ACC112 (cell line): ENCODE data around the gene DDX1.
"Not testable (repeated sequence)": the region's sequence is repeated elsewhere in the genome, so short reads cannot be mapped to it uniquely, and the experiment has no call there.

Source experiments
- H2AFZ ChIP-seq: fragments of 200-600 bp; sonication (generic); one replicate; pipeline ENCODE4 v1.6.0; 2017; ENCODE audit warnings: antibody characterized with exemption, low read length; ENCODE audit not compliant: unreplicated experiment
- H3K27ac ChIP-seq: fragments of 200-600 bp; sonication (generic); 2 replicates; pipeline ENCODE4 v1.5.1; 2014; ENCODE audit warnings: low read depth, mild to moderate bottlenecking, antibody characterized with exemption, low read length, moderate library complexity
- H3K27me3 ChIP-seq: fragments of 200-600 bp; sonication (generic); 2 replicates; pipeline ENCODE4 v1.6.1; 2014; ENCODE audit warnings: mild to moderate bottlenecking, antibody characterized with exemption, low read length, moderate library complexity, mixed read lengths; ENCODE audit not compliant: insufficient read depth
- H3K36me3 ChIP-seq: fragments of 200-600 bp; sonication (generic); 2 replicates; pipeline ENCODE4 v1.6.1; 2016; ENCODE audit warnings: mild to moderate bottlenecking, antibody characterized with exemption, low read length, moderate library complexity, mixed read lengths; ENCODE audit not compliant: insufficient read depth
- H3K4me1 ChIP-seq: fragments of 200-600 bp; sonication (generic); one replicate; pipeline ENCODE4 v1.6.1; 2016; ENCODE audit warnings: low read length, mixed read lengths; ENCODE audit not compliant: insufficient read depth, unreplicated experiment, control insufficient read depth
- H3K4me3 ChIP-seq: fragments of 200-600 bp; sonication (generic); 2 replicates; pipeline ENCODE4 v1.5.1; 2014; ENCODE audit warnings: mild to moderate bottlenecking, low read depth, low read length
- H3K79me2 ChIP-seq: fragments of 200-600 bp; sonication (generic); one replicate; pipeline ENCODE4 v1.6.0; 2016; ENCODE audit warnings: low read length; ENCODE audit not compliant: control insufficient read depth, unreplicated experiment, insufficient read depth

DDX1 gene

DNA sequence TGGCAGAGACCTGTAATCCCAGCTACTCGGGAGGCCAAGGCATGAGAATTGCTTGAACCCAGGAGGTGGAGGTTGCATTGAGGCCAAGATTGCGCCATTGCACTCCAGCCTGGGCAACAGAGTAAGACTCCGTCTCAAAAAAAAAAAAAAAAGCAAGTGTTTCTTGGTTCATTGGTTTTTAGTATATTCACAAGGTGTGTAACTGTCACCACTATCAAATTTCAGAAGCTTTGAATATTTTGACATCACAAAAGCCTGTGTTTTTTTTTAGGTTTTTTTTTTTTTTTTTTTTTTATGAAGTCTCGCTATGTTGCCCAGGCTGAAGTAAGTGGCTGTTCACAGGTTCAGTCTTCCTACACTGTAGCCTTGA is 16.7 kb downstream of the DDX1 start:
- Histone ChIP-seq H3K4me1 (no peaks in the 10 kb centered on the region), H3K27ac (no peak overlapping the region), H3K79me2 (peaks cover 10% of the 10 kb centered on the region), H3K36me3 (peaks cover 63% of the 10 kb centered on the region), H3K27me3 (no peaks in the 10 kb centered on the region), H2AFZ (no peak overlapping the region), H3K4me3 (no peak overlapping the region)

DNA sequence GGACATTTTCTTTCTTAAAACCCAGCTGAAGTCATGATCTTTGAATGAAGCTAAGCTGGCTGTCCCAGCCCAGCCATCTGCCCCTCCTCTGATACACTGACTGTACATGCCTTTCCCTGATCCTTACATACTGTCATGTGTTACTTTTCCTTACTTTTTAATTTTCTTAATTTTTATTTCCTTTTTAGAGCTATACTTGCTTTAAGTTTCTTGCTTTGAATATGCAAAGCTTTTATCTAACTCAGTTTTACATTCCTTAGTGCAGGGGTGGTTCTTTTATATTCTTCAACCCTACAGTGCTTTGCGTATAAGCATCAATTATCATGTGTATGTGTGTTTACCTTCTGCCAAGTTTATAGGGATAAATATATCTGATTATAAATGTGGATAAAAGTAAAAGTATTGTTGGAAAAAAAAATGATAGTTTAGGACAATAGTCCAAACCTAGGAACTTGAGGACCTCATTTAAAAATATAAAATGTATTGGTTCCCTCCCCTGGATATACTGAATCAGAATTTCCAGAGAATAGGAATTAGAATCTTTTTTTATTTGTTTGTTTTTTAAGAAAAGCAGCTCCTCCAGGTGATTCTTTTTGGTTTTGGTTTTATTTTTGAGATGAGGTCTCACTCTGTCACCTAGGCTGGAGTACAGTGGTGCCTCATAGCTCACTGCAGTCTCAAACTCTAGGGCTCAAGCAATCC is 17.8 kb downstream of the DDX1 start:
- Histone ChIP-seq H2AFZ (no peak overlapping the region), H3K27me3 (no peaks in the 10 kb centered on the region), H3K4me1 (peaks cover 5% of the 10 kb centered on the region), H3K4me3 (no peak overlapping the region), H3K36me3 (peaks cover 58% of the 10 kb centered on the region), H3K27ac (no peak overlapping the region), H3K79me2 (peaks cover 10% of the 10 kb centered on the region)

- Histone ChIP-seq H2AFZ (no peak overlapping the region), H3K27me3 (no peaks in the 10 kb centered on the region), H3K4me1 (peaks cover 11% of the 10 kb centered on the region), H3K4me3 (no peak overlapping the region), H3K36me3 (peaks cover 48% of the 10 kb centered on the region), H3K27ac (no peak overlapping the region), H3K79me2 (peaks cover 10% of the 10 kb centered on the region)
Observed at GRCh38 chr2:15610430-15610952, 18.8 kb downstream of the DDX1 start.

GRCh38 chr2:15612101-15612500 is 20.4 kb downstream of the DDX1 start:
- Histone ChIP-seq H3K36me3 (peaks cover 40% of the 10 kb centered on the region), H3K4me1 (peaks cover 11% of the 10 kb centered on the region), H3K79me2 (peaks cover 10% of the 10 kb centered on the region)
- H3K27ac ChIP-seq, H2AFZ ChIP-seq, H3K4me3 ChIP-seq, H3K27me3 ChIP-seq: not testable (repeated sequence)

GRCh38 chr2:15613736-15614429 is 22.2 kb downstream of the DDX1 start:
- H3K4me3 ChIP-seq = no peak overlapping the region
- H2AFZ ChIP-seq = no peak overlapping the region
- peaks cover 10% of the 10 kb centered on the region for H3K79me2 ChIP-seq
- H3K4me1 ChIP-seq = peaks cover 11% of the 10 kb centered on the region
- H3K36me3 ChIP-seq = peaks cover 36% of the 10 kb centered on the region
- no peak overlapping the region for H3K27ac ChIP-seq
- H3K27me3 ChIP-seq = no peaks in the 10 kb centered on the region

GRCh38 chr2:15614545-15615300 is 23.1 kb downstream of the DDX1 start:
- Histone ChIP-seq H3K36me3 (peaks cover 31% of the 10 kb centered on the region), H3K79me2 (peaks cover 4% of the 10 kb centered on the region), H3K27me3 (no peaks in the 10 kb centered on the region), H3K4me3 (no peak overlapping the region), H3K27ac (no peak overlapping the region), H3K4me1 (peaks cover 11% of the 10 kb centered on the region), H2AFZ (no peak overlapping the region)

DNA sequence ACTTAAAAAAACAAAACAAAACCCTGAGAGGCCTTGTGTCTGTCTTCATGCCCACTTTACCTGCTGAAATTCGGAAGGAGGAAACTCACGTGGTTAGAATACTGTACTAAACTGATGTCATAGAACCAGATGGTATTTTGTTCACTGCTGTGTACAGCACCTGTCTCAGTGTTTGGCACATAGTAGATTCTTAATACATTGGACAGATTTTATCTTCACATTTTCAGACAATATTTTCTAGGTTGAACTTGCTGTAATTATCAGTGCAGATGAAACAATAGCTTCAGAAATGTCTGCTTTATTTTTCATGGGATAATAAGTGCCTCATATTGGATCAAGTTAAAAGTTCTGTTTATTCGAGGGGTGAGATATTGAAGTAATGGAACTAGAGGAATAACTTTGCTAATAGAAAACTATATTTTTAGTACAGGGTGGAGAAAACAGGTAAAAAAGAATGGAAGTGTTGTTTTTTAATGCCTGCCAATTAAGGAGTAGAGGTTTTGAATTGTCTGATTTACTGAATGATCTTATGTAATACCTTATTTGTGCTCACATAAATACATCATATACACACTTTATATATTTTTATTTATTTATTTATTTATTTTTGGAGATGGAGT is 23.7 kb downstream of the DDX1 start:
- Histone ChIP-seq H3K4me1 (peaks cover 11% of the 10 kb centered on the region), H3K79me2 (no peaks in the 10 kb centered on the region), H3K27ac (no peak overlapping the region), H3K27me3 (no peaks in the 10 kb centered on the region), H2AFZ (no peak overlapping the region), H3K4me3 (no peak overlapping the region), H3K36me3 (peaks cover 28% of the 10 kb centered on the region)

GRCh38 chr2:15616429-15616828 is 24.8 kb downstream of the DDX1 start:
- Histone ChIP-seq H3K79me2 (no peaks in the 10 kb centered on the region), H3K27ac (no peak overlapping the region), H3K4me1 (peaks cover 11% of the 10 kb centered on the region), H3K36me3 (peaks cover 35% of the 10 kb centered on the region), H3K27me3 (no peaks in the 10 kb centered on the region), H2AFZ (no peak overlapping the region), H3K4me3 (no peak overlapping the region)

DNA sequence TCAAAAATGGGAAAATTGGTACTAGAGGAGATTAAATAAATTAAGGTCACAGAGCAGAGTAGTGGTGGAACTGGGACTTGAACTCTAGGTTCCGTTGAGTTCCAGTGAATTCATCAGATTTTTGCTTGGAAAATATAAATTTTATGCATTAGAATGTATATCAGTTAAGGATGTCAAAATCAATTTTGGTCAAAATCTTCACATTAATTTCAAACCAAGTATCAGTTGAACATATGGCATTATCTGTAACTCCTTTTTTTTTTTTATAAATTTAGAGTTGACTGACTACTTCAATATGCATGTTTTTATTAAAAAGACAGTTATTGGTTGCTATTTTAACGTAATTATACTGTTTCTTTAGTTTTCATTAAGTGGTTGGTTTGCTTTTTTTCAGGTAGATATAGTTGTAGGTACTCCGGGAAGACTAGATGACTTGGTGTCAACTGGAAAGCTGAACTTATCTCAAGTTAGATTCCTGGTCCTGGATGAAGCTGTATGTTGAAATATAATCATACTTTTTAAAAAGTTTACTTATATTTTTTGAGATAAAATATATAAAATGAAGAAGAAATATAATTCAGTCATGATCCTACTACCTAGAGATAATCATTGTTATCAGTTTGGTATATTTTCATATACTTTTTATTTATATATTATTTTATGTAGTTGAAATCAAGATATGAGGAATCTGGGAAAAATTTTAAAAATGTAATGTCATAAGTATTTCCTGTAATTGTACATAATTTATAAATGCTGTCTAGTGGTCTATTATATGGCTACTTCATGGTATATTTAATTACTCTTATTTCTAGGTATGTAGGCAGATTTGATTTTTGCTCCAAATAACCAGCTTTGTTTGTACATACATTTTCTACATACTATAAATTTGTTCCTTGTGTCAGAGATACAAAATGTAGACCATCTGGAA is 25.4 kb downstream of the DDX1 start:
- no peak overlapping the region for H2AFZ ChIP-seq
- no peaks in the 10 kb centered on the region for H3K79me2 ChIP-seq
- H3K27ac ChIP-seq = no peak overlapping the region
- peaks cover 39% of the 10 kb centered on the region for H3K36me3 ChIP-seq
- no peak overlapping the region for H3K4me3 ChIP-seq
- H3K4me1 ChIP-seq = peaks cover 11% of the 10 kb centered on the region
- H3K27me3 ChIP-seq = no peaks in the 10 kb centered on the region
